Dedifferentiated amniotic fluid mesenchymal stem cell (primary cell): Measurements from ENCODE around the gene CT83.

ENCODE experiments used
- DNase-seq: peaks from one replicate; pipeline ENCODE4 v3.0.0-alpha.2; 2016; ENCODE audit errors: extremely low spot score

The CT83 gene

DNA sequence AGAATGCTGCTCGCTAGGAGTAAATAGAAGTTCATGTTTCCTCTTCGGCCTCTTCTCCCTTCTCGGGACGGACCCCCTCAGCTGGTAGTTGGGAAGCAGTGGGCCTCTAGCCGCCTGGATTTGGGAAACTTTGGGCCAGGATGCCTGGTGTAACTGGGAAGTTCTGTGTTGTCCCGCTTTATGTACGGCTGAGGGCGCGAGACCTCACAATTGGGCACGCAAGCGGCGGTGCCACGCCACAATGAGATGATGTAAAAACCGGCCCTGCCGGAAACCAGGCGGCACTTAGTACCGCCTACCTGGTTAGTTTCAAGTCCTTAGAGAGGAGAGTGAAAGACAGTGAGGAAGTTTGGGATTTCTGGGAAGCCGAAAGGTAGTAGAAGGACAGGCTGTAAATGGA, at the start of gene CT83:
CT83 (minus strand) TSS at position 155 of the 400 bp plus-strand sequence; CDS start at position 35, 120 bp downstream.
- no peak for DNase-seq

- no peak for DNase-seq
Measured at GRCh38 chrX:116499780-116500179, 37.0 kb upstream of the CT83 start.

- no peak for DNase-seq
Measured at GRCh38 chrX:116493271-116493670, 30.5 kb upstream of the CT83 start.

DNA sequence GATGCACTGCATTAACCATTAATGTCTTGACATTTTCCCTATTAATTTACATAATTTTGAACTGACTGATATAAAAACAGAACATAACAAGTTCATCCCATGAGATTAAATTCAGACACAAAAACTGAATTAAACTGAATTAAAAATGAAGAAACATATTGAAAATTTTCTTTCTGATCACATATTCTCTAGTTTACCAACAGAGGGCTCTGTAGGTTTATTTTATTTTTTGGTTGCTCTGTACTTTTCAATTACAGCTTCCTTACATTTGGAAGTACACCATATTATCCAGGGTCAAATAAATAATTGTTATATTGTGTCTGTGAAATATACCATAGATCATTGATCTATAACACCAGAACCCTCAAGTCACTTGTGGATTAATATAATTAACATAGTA, 27.3 kb upstream of the CT83 start:
- DNase-seq: no peak

GRCh38 chrX:116480059-116480458, 17.3 kb upstream of the CT83 start:
- DNase-seq: no peak

DNA sequence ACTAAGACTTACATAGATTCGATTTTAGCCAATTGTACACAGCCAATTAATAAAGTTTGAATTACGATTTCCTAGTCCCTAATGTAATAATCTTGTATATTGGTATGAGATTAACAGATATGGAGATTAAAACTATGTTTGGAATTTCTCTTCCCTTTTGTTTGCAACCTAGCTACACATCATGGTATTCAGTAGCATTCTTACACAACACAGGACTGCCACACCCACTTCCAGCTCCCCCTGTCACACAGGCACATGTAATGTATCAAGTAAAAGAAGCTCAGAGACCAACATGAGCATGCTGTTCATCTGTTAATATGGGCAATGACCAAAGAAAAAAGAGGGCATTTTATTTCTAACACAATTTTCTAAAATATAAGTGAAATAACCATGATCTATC, 13.6 kb downstream of the CT83 start:
- DNase-seq: no peak

- no peak for DNase-seq
Measured at GRCh38 chrX:116436358-116436816, 26.4 kb downstream of the CT83 start, which contains the start of gene SLC6A14. TSS of gene SLC6A14 (plus strand) at chrX:116436606. CDS start at chrX:116436710, 104 bp downstream.

DNA sequence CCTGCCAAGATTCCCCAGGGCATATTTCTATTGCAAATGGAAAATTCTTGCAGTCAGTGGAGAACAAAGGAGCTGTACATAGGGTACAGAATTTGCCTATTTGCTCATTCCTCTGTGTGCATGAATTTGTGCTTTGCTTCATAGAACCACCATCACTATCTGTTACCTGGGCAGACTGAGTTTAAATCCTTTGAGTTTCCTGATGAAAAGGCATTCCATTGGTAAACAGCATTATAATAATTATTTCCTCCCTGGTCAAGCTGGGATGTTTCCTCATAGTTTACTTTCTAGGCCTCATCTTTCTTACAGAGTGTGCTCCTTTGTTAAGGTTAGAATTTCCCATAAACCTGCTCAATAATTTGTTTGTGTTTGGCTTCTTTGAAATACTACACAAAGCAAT, 27.2 kb downstream of the CT83 start:
- no peak for DNase-seq

- no peak for DNase-seq
Measured at GRCh38 chrX:116427978-116428377, 34.8 kb downstream of the CT83 start.

GRCh38 chrX:116417968-116418367, 44.8 kb downstream of the CT83 start:
- no peak for DNase-seq

- no peak for DNase-seq
Measured at GRCh38 chrX:116417214-116417613, 45.6 kb downstream of the CT83 start.

DNA sequence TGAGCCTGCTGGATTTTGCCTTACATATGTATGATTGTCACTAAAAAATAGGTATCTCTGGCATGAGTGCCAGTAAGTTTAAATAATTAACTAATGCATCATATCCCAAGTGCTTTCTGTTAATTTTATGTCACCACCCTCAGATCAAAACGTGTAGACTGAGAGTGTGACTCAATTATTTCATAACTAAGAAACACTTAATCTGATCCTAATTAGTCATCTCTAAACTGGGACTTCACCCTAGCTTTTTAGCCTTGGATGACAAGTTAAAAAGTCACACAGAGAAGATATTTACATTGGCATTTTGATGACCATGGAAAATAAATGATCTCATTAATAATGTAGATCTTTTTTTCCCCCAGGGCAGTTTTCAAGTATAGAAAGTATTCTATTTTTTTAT, 49.5 kb downstream of the CT83 start:
- no peak for DNase-seq
